ENCODE data around the gene UBAP1L. TPM values are rescaled to one million over a fixed set of nuclear protein-coding genes. Genes with fewer than 3 reads are reported as not detected.

The UBAP1L gene
- total RNA-seq, 2 donors from 2014 or later, result 3.4 to 4.6 TPM

DNA sequence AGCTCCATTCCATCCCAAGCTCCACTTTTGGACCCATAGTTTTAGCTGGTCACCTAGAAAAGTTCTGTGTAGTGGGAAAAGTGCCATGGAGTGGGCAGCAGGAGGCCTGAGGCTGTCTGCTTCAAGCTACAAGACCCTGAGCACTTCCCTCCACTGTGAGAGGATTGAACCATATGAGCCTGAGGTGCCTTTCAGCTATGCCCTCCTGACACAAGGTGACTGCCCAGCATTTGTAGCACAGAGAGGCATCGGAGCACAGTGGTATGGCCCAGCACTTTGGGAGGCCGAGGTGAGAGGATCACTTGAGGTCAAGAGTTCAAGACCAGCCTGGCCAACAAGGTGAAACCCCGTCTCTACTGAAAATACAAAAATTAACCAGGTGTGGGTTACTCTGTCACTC, 42.4 kb downstream of the UBAP1L start:
- DNase-seq (no peak), ATAC-seq (no peak)
- Histone ChIP-seq H3K36me3 (replicated peaks in 1 of 2; ENCODE audit: insufficient read depth in 1 of 2, low read depth in 2 of 2) (no peaks in the 10 kb centered on the region), H3K27me3 (peaks cover 0 to 12% of the 10 kb centered on the region in 2 donors), H3K27ac (no peak overlapping the region), H3K4me1 (peaks cover 6% of the 10 kb centered on the region), H3K4me3 (no peak overlapping the region), H3K9me3 (no peaks in the 10 kb centered on the region)
- WGBS, 2 donors, result 85 to 88% methylated on average over 3 of the region's 3 CpGs
- intact Hi-C loops (cut with DNase I), result no loop called here
- TF ChIP-seq CTCF (IDR thresholded peaks at IDR 0.05), result no peak
- no peak for TF ChIP-seq POLR2A (IDR thresholded peaks at IDR 0.05)

DNA sequence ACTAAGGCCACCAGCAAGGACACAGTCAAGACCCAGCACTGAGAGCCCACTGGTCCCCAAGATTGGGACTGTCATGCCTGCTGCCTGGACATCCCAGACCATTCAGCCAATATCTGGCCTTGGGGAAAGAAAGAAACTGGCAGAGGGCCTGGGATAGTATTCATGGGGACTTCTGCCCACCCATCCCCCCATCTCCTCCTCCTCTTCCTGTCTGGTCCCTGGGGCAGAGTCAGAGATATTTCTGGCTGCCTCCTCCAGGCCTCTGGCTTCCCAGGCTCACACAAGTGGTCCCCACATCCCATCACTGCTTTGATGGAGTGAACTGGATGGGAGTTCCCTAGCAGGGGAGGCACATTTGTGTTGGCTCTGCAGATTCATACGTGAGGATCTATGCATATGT, 43.0 kb downstream of the UBAP1L start:
- WGBS, 2 donors, result 50 to 53% methylated on average over 1 of the region's 1 CpG
- no peak for ATAC-seq
- H3K27ac ChIP-seq, result no peak overlapping the region

GRCh38 chr15:65071381-65071811, 43.6 kb downstream of the UBAP1L start:
- Histone ChIP-seq H3K27ac (no peak overlapping the region), H3K36me3 (replicated peaks in 1 of 2; ENCODE audit: insufficient read depth in 1 of 2, low read depth in 2 of 2) (no peaks in the 10 kb centered on the region), H3K4me3 (no peak overlapping the region), H3K27me3 (peaks cover 0 to 9% of the 10 kb centered on the region in 2 donors), H3K9me3 (no peaks in the 10 kb centered on the region), H3K4me1 (peaks cover 6% of the 10 kb centered on the region)
- 48 to 63% methylated on average over 4 to 5 of the region's 5 CpGs for WGBS, 2 donors
- TF ChIP-seq CTCF (IDR thresholded peaks at IDR 0.05) (no peak), POLR2A (IDR thresholded peaks at IDR 0.05) (no peak)
- ATAC-seq (no peak), DNase-seq (peak in 1 of 4 donors; percentile 40)
- intact Hi-C loops (cut with DNase I), result no loop called here

More for the DNA sequence above, 43.0 kb downstream of the UBAP1L start:
- H3K4me3 ChIP-seq, result no peak overlapping the region
- peak in 1 of 4 donors; percentile 26 for DNase-seq
- H3K4me1 ChIP-seq, result peaks cover 6% of the 10 kb centered on the region
- no peaks in the 10 kb centered on the region for H3K36me3 ChIP-seq (replicated peaks in 1 of 2; ENCODE audit: insufficient read depth in 1 of 2, low read depth in 2 of 2)
- H3K9me3 ChIP-seq, result no peaks in the 10 kb centered on the region
- intact Hi-C loops (cut with DNase I), result no loop called here
- TF ChIP-seq CTCF (IDR thresholded peaks at IDR 0.05) (no peak), POLR2A (IDR thresholded peaks at IDR 0.05) (no peak)
- H3K27me3 ChIP-seq, result peaks cover 0 to 11% of the 10 kb centered on the region in 2 donors

- no peak for DNase-seq
- ATAC-seq, result no peak
- H3K4me3 ChIP-seq, result no peak overlapping the region
- intact Hi-C loops (cut with DNase I), result no loop called here
- no peak overlapping the region for H3K27ac ChIP-seq
- H3K9me3 ChIP-seq, result no peaks in the 10 kb centered on the region
- TF ChIP-seq CTCF (IDR thresholded peaks at IDR 0.05) (no peak), POLR2A (IDR thresholded peaks at IDR 0.05) (no peak)
- H3K36me3 ChIP-seq (replicated peaks in 1 of 2; ENCODE audit: insufficient read depth in 1 of 2, low read depth in 2 of 2), result no peaks in the 10 kb centered on the region
- H3K4me1 ChIP-seq, result peaks cover 6% of the 10 kb centered on the region
- WGBS, 2 donors, result 63 to 72% methylated on average over 5 of the region's 5 CpGs
- H3K27me3 ChIP-seq, result peaks cover 0 to 12% of the 10 kb centered on the region in 2 donors
Observed at GRCh38 chr15:65069779-65070546, 45.0 kb downstream of the UBAP1L start.

DNA sequence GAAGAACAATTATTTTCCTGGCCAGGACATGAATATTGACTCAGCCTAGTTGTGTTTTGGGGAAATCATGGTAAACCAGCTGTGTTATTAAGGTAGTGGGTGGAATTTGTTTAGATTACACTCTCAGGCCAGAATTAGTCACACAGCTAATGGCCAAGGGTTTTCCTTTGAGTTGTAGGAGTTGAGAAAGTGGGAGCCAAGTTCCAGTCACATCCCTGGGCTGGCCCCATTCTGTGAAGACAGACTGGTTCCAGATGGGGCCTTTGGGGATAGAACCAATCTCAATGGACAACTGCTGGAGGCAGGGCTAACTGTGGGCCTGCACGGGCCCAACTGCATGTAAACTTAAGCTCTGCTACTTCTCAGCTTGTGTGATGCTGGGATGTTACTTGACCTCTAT, 45.8 kb downstream of the UBAP1L start:
- intact Hi-C loops (cut with DNase I), result no loop called here
- H3K27me3 ChIP-seq, result peaks cover 0 to 13% of the 10 kb centered on the region in 2 donors
- peak in 3 of 4 donors; percentile 28 to 60 (median 35) for DNase-seq
- no peak overlapping the region for H3K27ac ChIP-seq
- 56 to 78% methylated on average over 1 of the region's 1 CpG for WGBS, 2 donors
- no peak for TF ChIP-seq CTCF (IDR thresholded peaks at IDR 0.05)
- no peak for TF ChIP-seq POLR2A (IDR thresholded peaks at IDR 0.05)
- peak; percentile 49 for ATAC-seq
- no peaks in the 10 kb centered on the region for H3K36me3 ChIP-seq (replicated peaks in 1 of 2; ENCODE audit: insufficient read depth in 1 of 2, low read depth in 2 of 2)
- no peak overlapping the region for H3K4me3 ChIP-seq
- H3K4me1 ChIP-seq, result peaks cover 6% of the 10 kb centered on the region
- H3K9me3 ChIP-seq, result no peaks in the 10 kb centered on the region
